ENCODE measurements around the gene STAT3. TPM values are rescaled to one million over a fixed set of nuclear protein-coding genes. Genes with fewer than 3 reads are reported as not detected.

Gene STAT3
- polyA plus RNA-seq, 1 of the 3 experiments (the other 2 are of a cell fraction), result 35.7 TPM

DNA sequence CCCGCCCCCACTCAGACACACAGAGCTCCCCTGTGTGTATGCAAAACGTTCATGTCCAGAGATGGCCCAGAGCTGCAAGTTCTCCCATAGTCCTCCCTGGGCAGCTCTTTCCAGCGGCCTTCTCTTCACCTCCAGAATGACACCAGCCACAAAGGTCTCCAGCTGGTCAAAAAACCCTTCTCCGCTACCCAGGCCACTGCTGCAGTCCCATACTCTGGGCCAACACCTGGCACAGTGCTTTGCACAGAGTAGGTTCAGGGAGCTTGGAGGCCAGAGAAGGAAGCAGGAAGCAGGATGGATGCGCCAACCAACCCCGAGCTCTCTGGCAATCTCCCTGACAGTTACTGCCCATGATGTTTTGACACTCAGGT lies 110.9 kb downstream of the STAT3 start:
- H3K27ac ChIP-seq (ENCODE audit: low read depth in 2 of 2, low read length in 1 of 2), result peak overlapping the region in 1 of 2 experiments; percentile 85; a peak in 2 of 4 replicates
- ChIA-PET POLR2A (interaction anchor here (0.6 to 1.2 kb wide), 5 partner anchors 29 to 421 kb away, joined by 3 to 6 read pairs (median 4); no protein-coding TSS in a partner anchor), CTCF (interaction anchor here (0.8 to 2.9 kb wide), 5 partner anchors 16 to 160 kb away, joined by 3 to 13 read pairs (median 4); no protein-coding TSS in a partner anchor)
- peaks cover 34% of the 10 kb centered on the region for H3K79me2 ChIP-seq (ENCODE audit: insufficient read depth)
- H3F3A ChIP-seq (replicated peaks; ENCODE audit: insufficient read depth), result peaks cover 6% of the 10 kb centered on the region
- WGBS (ENCODE audit: low lambda C conversion rate), result 81% methylated on average over 6 of the region's 6 CpGs
- peak overlapping the region; percentile 99 for H3K4me2 ChIP-seq
- no peak for TF ChIP-seq MAX (IDR thresholded peaks at IDR 0.05; ENCODE audit: low read depth)
- TF ChIP-seq RCOR1 (IDR thresholded peaks at IDR 0.05; ENCODE audit: low read length), result no peak
- TF ChIP-seq MXI1 (IDR thresholded peaks at IDR 0.05; ENCODE audit: low read depth, low read length), result no peak
- TF ChIP-seq USF1 (IDR thresholded peaks at IDR 0.05; ENCODE audit: borderline replicate concordance, low read depth), result no peak
- TF ChIP-seq MEF2A (IDR thresholded peaks at IDR 0.05; ENCODE audit: borderline replicate concordance, low read depth), result no peak
- TF ChIP-seq RFX5 (IDR thresholded peaks at IDR 0.05; ENCODE audit: low read length), result no peak
- TF ChIP-seq GATA2 (CRISPR knock-in tag; IDR thresholded peaks at IDR 0.05), result no peak
- TF ChIP-seq EP300 (IDR thresholded peaks at IDR 0.05; ENCODE audit: borderline replicate concordance in 1 of 2, low read depth in 1 of 2, low read length in 1 of 2), result no peak
- no peak for TF ChIP-seq RAD21 (IDR thresholded peaks at IDR 0.05; ENCODE audit: low read length)
- no peak for TF ChIP-seq SIN3A (IDR thresholded peaks at IDR 0.05; ENCODE audit: borderline replicate concordance, low read depth, low read length)
- no peak for TF ChIP-seq FOSL2 (IDR thresholded peaks at IDR 0.05; ENCODE audit: borderline replicate concordance, low read depth)
- TF ChIP-seq EZH2phosphoT487 (IDR thresholded peaks at IDR 0.05; ENCODE audit: borderline replicate concordance, low read depth), result no peak
- TF ChIP-seq NFIC (IDR thresholded peaks at IDR 0.05; ENCODE audit: borderline replicate concordance), result no peak
- no peak for TF ChIP-seq ZBTB33 (IDR thresholded peaks at IDR 0.05; ENCODE audit: borderline replicate concordance, low read depth)
- no peak for TF ChIP-seq NRF1 (IDR thresholded peaks at IDR 0.05; ENCODE audit: low read depth, low read length)
- no peak for TF ChIP-seq TCF12 (IDR thresholded peaks at IDR 0.05)
- no peak for TF ChIP-seq PBX3 (IDR thresholded peaks at IDR 0.05)
- no peak for TF ChIP-seq RXRA (IDR thresholded peaks at IDR 0.05; ENCODE audit: borderline replicate concordance, low read depth)
- TF ChIP-seq GABPA (IDR thresholded peaks at IDR 0.05; ENCODE audit: low read depth), result no peak
- TF ChIP-seq, protein P1, sequence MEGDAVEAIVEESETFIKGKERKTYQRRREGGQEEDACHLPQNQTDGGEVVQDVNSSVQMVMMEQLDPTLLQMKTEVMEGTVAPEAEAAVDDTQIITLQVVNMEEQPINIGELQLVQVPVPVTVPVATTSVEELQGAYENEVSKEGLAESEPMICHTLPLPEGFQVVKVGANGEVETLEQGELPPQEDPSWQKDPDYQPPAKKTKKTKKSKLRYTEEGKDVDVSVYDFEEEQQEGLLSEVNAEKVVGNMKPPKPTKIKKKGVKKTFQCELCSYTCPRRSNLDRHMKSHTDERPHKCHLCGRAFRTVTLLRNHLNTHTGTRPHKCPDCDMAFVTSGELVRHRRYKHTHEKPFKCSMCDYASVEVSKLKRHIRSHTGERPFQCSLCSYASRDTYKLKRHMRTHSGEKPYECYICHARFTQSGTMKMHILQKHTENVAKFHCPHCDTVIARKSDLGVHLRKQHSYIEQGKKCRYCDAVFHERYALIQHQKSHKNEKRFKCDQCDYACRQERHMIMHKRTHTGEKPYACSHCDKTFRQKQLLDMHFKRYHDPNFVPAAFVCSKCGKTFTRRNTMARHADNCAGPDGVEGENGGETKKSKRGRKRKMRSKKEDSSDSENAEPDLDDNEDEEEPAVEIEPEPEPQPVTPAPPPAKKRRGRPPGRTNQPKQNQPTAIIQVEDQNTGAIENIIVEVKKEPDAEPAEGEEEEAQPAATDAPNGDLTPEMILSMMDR (IDR thresholded peaks at IDR 0.05), result no peak
- H3K9me3 ChIP-seq, result no peaks in the 10 kb centered on the region
- H3K4me1 ChIP-seq (ENCODE audit: control insufficient read depth in 1 of 2, insufficient read depth in 2 of 2, low read depth in 1 of 2, low read length in 1 of 2), result peaks cover 14 to 19% of the 10 kb centered on the region in 2 experiments; a peak in 3 of 4 replicates
- no peaks in the 10 kb centered on the region for H3K27me3 ChIP-seq (ENCODE audit: insufficient read depth)
- H2AFZ ChIP-seq (ENCODE audit: low read depth), result peak overlapping the region; percentile 89; the same call in 1 of the 2 replicates
- no peaks in the 10 kb centered on the region for H3K9me2 ChIP-seq
- no peak for DNase-seq
- H3K9ac ChIP-seq, result no peak overlapping the region; the same call in 1 of the 2 replicates
- peaks cover 12% of the 10 kb centered on the region for H4K20me1 ChIP-seq (ENCODE audit: insufficient read depth)
- no peaks in the 10 kb centered on the region for H3K36me3 ChIP-seq (replicated peaks in 1 of 2; ENCODE audit: control insufficient read depth in 1 of 2, insufficient read depth in 2 of 2, low read length in 1 of 2)
- no peak overlapping the region; a peak in 1 of 4 replicates for H3K4me3 ChIP-seq (ENCODE audit: low read depth in 2 of 2, low read length in 1 of 2)
